Spinal cord (tissue), 10 donors: ENCODE measurements around the gene DGKB. TPM values are rescaled to one million over a fixed set of nuclear protein-coding genes. Genes with fewer than 3 reads are reported as not detected.

Experiments used
- DNase-seq, 6 donors: peaks; one replicate each; pipeline versions ENCODE4 v3.0.0 to v3.0.0-alpha.2; 2013 to 2015; ENCODE audit warnings: low spot score in 6 of 6, low read depth in 4 of 6
- H3K27ac ChIP-seq: one replicate; pipeline ENCODE4 v1.5.1; 2013; ENCODE audit warnings: low read depth, low read length, control low read depth
- H3K27me3 ChIP-seq: one replicate; pipeline ENCODE4 v1.6.1; 2013; ENCODE audit warnings: low read length; ENCODE audit not compliant: control insufficient read depth, insufficient read depth
- H3K36me3 ChIP-seq: one replicate; pipeline ENCODE4 v1.6.1; 2013; ENCODE audit warnings: low read length; ENCODE audit not compliant: control insufficient read depth, insufficient read depth
- H3K4me1 ChIP-seq: one replicate; pipeline ENCODE4 v1.6.1; 2013; ENCODE audit warnings: low read length; ENCODE audit not compliant: control insufficient read depth, insufficient read depth
- H3K4me3 ChIP-seq: one replicate; pipeline ENCODE4 v1.5.1; 2013; ENCODE audit warnings: low read depth, low read length, control low read depth
- H3K9me3 ChIP-seq: one replicate; pipeline ENCODE4 v1.6.1; 2013; ENCODE audit warnings: low read length; ENCODE audit not compliant: control insufficient read depth, insufficient read depth
- WGBS: methylation state at CpG from one replicate; pipeline ENCODE4 v1.1.5; 2013; ENCODE audit warnings: missing lambda C conversion rate; ENCODE audit not compliant: insufficient coverage; 5-methylcytosine and 5-hydroxymethylcytosine counted together
- polyA plus RNA-seq, 2 donors: library from polyadenylated mRNA; unstranded; fragments of 120-200 nt; gene quantifications; one replicate each; pipeline ENCODE4 v1.2.1, GENCODE V29; 2013; ENCODE audit not compliant: insufficient read length in 2 of 2
- total RNA-seq, 2 donors: library from RNA; depleted of rRNA in 1 of 2; stranded (reverse); fragments of 120-200 nt in 1 of 2; fragments of >200 nt in 1 of 2; gene quantifications; one replicate each; pipeline versions ENCODE4 v1.2.3 to v1.2.4, GENCODE V29; 2013 to 2014
- donor health status: healthy.

DGKB gene
- total and polyA plus RNA-seq, 4 donors = 13.6 to 31.4 (median 20.2) TPM

GRCh38 chr7:14690486-14690885, 212.1 kb downstream of the DGKB start:
- Histone ChIP-seq H3K4me3 (no peak overlapping the region), H3K27me3 (no peaks in the 10 kb centered on the region), H3K36me3 (no peaks in the 10 kb centered on the region), H3K4me1 (no peaks in the 10 kb centered on the region), H3K9me3 (no peaks in the 10 kb centered on the region), H3K27ac (no peak overlapping the region)
- DNase-seq = no peak
- WGBS = 80% methylated on average over 1 of the region's 3 CpGs

DNA sequence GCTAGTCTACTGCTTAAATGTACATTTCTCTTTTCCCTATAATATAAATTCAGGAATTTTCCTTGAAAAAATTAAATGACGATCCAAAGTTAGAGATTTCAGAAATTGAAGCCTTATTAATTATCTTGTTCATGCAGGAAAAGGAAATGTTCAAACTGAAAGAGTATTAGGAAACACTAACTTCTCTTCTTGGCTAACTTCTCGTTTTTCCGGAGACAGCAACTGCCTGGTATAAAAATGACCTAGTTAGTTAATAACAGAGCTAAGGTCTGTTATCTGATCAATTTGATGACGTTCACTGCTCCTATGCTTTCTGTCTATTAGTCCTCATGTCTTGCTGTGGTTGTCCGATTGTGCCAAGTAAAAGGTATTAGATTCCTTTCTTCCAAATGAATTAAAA, 212.5 kb downstream of the DGKB start:
- no CpG with 5 or more reads among the region's 5 CpGs for WGBS
- Histone ChIP-seq H3K9me3 (no peaks in the 10 kb centered on the region), H3K4me1 (no peaks in the 10 kb centered on the region), H3K36me3 (no peaks in the 10 kb centered on the region), H3K27me3 (no peaks in the 10 kb centered on the region), H3K4me3 (no peak overlapping the region), H3K27ac (no peak overlapping the region)
- no peak for DNase-seq

- Histone ChIP-seq H3K4me3 (no peak overlapping the region), H3K4me1 (no peaks in the 10 kb centered on the region), H3K27me3 (no peaks in the 10 kb centered on the region), H3K27ac (no peak overlapping the region), H3K9me3 (no peaks in the 10 kb centered on the region), H3K36me3 (no peaks in the 10 kb centered on the region)
- WGBS = no CpG with 5 or more reads among the region's 3 CpGs
- DNase-seq = no peak
These were observed 214.3 kb downstream of the DGKB start for GRCh38 chr7:14688208-14688607.

DNA sequence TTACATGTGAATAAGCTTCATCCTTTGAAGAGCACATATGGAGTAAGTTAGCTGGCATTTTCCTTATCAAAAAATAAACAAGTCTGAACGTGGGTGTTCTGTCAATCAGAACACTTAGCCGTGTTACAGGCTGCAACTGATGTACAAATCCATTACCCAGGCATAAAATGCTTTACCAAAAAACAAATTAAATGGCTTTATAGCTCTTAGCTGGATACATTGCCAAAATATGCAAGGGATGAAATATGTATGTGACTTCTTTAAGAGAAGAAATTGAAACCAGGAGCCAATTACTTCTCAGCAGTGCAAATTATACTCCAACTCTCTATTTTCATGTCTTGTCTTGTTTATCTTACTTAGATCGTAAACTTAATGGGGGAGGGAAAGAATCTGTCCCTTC, 214.8 kb downstream of the DGKB start:
- no CpG with 5 or more reads among the region's 3 CpGs for WGBS
- no peak overlapping the region for H3K4me3 ChIP-seq
- no peaks in the 10 kb centered on the region for H3K4me1 ChIP-seq
- peak in 1 of 6 donors; percentile 21 for DNase-seq
- no peaks in the 10 kb centered on the region for H3K36me3 ChIP-seq
- H3K27ac ChIP-seq = no peak overlapping the region
- H3K27me3 ChIP-seq = no peaks in the 10 kb centered on the region
- no peaks in the 10 kb centered on the region for H3K9me3 ChIP-seq

- Histone ChIP-seq H3K27ac (no peak overlapping the region), H3K36me3 (no peaks in the 10 kb centered on the region), H3K9me3 (no peaks in the 10 kb centered on the region), H3K4me1 (no peaks in the 10 kb centered on the region), H3K27me3 (no peaks in the 10 kb centered on the region), H3K4me3 (no peak overlapping the region)
- no CpG with 5 or more reads among the region's 3 CpGs for WGBS
- no peak for DNase-seq
These were observed 215.3 kb downstream of the DGKB start for GRCh38 chr7:14687241-14687640.

GRCh38 chr7:14685167-14685566, 217.4 kb downstream of the DGKB start:
- Histone ChIP-seq H3K27me3 (no peaks in the 10 kb centered on the region), H3K27ac (no peak overlapping the region), H3K9me3 (no peaks in the 10 kb centered on the region), H3K4me3 (no peak overlapping the region), H3K36me3 (no peaks in the 10 kb centered on the region), H3K4me1 (no peaks in the 10 kb centered on the region)
- DNase-seq = peak in 1 of 6 donors; percentile 32
- WGBS = 100% methylated on average over 2 of the region's 7 CpGs

GRCh38 chr7:14682910-14683465, 219.6 kb downstream of the DGKB start:
- no peaks in the 10 kb centered on the region for H3K9me3 ChIP-seq
- no peak overlapping the region for H3K4me3 ChIP-seq
- no peaks in the 10 kb centered on the region for H3K4me1 ChIP-seq
- no peak overlapping the region for H3K27ac ChIP-seq
- H3K36me3 ChIP-seq = no peaks in the 10 kb centered on the region
- no peak for DNase-seq
- H3K27me3 ChIP-seq = no peaks in the 10 kb centered on the region
- no CpG with 5 or more reads among the region's 4 CpGs for WGBS

GRCh38 chr7:14676896-14677295, 225.7 kb downstream of the DGKB start:
- Histone ChIP-seq H3K27ac (no peak overlapping the region), H3K4me3 (no peak overlapping the region), H3K9me3 (no peaks in the 10 kb centered on the region), H3K4me1 (no peaks in the 10 kb centered on the region), H3K27me3 (no peaks in the 10 kb centered on the region), H3K36me3 (no peaks in the 10 kb centered on the region)
- no peak for DNase-seq
- 100% methylated on average over 1 of the region's 1 CpG for WGBS

DNA sequence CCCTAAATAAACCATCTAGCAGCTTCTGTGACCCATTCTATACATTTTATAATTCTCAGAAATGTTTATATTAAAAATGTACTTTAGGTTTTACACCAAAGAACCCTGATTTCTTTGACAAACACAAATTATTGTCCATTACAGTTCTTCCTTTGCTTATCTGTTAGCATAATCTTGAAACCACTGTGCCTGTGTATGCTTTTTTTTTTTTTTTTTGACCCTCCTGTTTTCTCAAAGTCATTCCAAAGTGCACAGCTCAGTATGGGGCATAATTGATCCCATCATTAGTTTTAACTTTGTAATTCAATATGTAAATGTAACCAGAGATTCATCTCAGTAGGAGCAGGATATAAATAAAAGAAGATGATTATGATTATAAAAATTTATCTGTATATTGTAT, 229.3 kb downstream of the DGKB start:
- no peaks in the 10 kb centered on the region for H3K27me3 ChIP-seq
- no peaks in the 10 kb centered on the region for H3K9me3 ChIP-seq
- no peak overlapping the region for H3K4me3 ChIP-seq
- H3K4me1 ChIP-seq = no peaks in the 10 kb centered on the region
- no peaks in the 10 kb centered on the region for H3K36me3 ChIP-seq
- H3K27ac ChIP-seq = no peak overlapping the region
- no peak for DNase-seq

- no peaks in the 10 kb centered on the region for H3K27me3 ChIP-seq
- H3K9me3 ChIP-seq = no peaks in the 10 kb centered on the region
- no peak for DNase-seq
- H3K4me1 ChIP-seq = no peaks in the 10 kb centered on the region
- WGBS = no CpG with 5 or more reads among the region's 2 CpGs
- H3K36me3 ChIP-seq = peaks cover 2% of the 10 kb centered on the region
- no peak overlapping the region for H3K27ac ChIP-seq
- H3K4me3 ChIP-seq = no peak overlapping the region
These were observed 235.6 kb downstream of the DGKB start for GRCh38 chr7:14666913-14667312.
